ENCODE measurements around the gene PNLIPRP1. TPM values are rescaled to one million over a fixed set of nuclear protein-coding genes. Genes with fewer than 3 reads are reported as not detected.

PNLIPRP1 gene
- total and polyA plus RNA-seq, 12 donors: 0.24 to 1.5 (median 0.88) TPM; not detected in 7

- Histone ChIP-seq H3K4me1 (replicated peaks in 1 of 2) (no peaks in the 10 kb centered on the region), H3K27ac (no peak overlapping the region), H3K9me3 (replicated peaks in 1 of 3) (no peaks in the 10 kb centered on the region), H3K36me3 (replicated peaks in 1 of 2) (no peaks in the 10 kb centered on the region), H3K27me3 (no peaks in the 10 kb centered on the region), H3K4me3 (no peak overlapping the region)
- no peak for TF ChIP-seq POLR2A (IDR thresholded peaks at IDR 0.05)
- TF ChIP-seq, protein P1, sequence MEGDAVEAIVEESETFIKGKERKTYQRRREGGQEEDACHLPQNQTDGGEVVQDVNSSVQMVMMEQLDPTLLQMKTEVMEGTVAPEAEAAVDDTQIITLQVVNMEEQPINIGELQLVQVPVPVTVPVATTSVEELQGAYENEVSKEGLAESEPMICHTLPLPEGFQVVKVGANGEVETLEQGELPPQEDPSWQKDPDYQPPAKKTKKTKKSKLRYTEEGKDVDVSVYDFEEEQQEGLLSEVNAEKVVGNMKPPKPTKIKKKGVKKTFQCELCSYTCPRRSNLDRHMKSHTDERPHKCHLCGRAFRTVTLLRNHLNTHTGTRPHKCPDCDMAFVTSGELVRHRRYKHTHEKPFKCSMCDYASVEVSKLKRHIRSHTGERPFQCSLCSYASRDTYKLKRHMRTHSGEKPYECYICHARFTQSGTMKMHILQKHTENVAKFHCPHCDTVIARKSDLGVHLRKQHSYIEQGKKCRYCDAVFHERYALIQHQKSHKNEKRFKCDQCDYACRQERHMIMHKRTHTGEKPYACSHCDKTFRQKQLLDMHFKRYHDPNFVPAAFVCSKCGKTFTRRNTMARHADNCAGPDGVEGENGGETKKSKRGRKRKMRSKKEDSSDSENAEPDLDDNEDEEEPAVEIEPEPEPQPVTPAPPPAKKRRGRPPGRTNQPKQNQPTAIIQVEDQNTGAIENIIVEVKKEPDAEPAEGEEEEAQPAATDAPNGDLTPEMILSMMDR (IDR thresholded peaks at IDR 0.05): no peak
- intact Hi-C loops (cut with DNase I): no loop called here
- no peak for DNase-seq
- 81 to 84% (median 83%) methylated on average over 6 of the region's 6 CpGs for WGBS, 4 donors
These were observed 16.6 kb downstream of the PNLIPRP1 start for GRCh38 chr10:116607336-116607735.

DNA sequence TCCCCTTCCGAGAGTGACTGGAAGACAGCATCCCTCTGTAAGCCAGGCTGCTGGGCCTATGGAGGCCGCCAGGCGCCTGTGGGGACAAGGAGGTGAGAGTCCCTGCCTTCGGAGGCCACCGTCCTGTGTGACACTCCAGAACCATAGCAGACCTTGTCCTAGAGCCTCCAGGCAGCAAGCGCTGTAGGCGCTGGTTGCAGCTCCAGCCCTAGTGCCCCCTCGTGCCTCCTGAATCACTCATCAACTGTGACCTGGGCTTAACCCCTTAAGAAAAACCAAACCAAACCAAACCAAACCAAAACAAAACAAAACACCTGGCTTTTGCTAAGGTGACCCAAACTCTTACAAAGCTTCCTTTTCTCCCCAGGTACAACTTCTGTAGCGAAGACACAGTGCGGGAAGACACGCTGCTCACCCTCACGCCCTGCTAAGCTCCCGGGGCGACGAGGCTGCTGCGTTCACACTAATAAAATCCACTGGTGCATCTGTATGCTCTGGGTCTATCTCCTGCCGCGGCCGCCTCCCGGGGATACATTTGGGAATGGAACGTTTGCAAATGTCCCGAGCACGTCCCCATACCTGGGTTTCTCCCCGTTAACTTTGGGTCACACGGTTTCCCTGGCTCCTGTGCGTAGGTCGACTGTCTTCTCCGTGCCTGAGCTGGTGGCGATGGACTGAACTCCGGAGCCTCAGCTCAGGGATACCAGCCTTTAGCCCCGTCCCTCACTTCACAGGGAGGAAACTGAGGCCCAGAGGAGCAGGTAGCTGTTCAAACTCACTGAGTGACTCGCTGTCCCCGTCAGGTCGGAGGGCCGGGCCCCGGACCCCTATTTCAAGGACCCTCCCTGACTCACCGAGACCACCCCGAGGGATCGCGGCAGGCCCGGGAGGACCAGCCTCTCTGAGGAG lies 18.2 kb downstream of the PNLIPRP1 start:
- no peak for DNase-seq
- Histone ChIP-seq H3K27me3 (no peaks in the 10 kb centered on the region), H3K4me3 (peak overlapping the region in 1 of 4 donors; percentile 44), H3K27ac (no peak overlapping the region), H3K4me1 (replicated peaks in 1 of 2) (no peaks in the 10 kb centered on the region), H3K36me3 (replicated peaks in 1 of 2) (no peaks in the 10 kb centered on the region), H3K9me3 (replicated peaks in 1 of 3) (no peaks in the 10 kb centered on the region)
- WGBS, 4 donors: 44 to 79% (median 54%) methylated on average over 17 to 41 of the region's 41 CpGs
- intact Hi-C loops (cut with DNase I): no loop called here
- no peak for TF ChIP-seq POLR2A (IDR thresholded peaks at IDR 0.05)
- TF ChIP-seq, protein P1 (IDR thresholded peaks at IDR 0.05): no peak

DNA sequence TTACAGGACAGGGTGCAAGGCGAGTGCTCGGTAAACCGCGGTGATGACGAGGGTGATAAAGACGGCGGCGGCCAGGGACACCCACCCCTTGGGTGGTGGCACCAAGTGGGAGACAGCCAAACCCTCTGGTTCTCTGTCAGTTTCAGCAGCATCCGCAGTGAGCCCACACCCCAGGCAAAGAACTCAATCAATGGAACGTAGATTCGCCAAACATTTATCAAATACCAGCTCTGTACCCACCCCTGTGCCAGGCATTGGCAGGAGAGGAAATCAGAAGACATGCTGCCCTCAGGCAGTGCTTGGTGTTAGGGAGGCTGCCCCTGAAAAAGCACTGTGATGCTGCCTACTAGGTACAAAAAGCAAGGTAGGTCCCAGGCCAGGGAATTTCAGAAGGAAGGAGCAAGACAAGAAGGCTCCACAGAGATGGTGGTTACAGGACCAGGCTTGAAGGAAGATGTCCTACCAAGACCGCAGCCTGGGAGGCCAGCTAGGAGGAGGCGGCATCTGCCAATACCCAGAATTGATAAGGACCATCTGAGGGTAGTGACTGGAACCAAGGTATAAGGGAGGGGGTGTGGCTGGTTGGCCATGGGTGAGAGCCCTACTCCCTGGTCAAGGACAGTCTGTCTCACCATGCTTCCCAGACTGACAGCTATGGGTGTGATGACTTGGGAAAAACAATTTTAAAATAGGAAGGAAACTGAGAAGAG lies 19.8 kb downstream of the PNLIPRP1 start:
- intact Hi-C loops (cut with DNase I): no loop called here
- TF ChIP-seq, protein P1 (IDR thresholded peaks at IDR 0.05): no peak
- no peak for TF ChIP-seq POLR2A (IDR thresholded peaks at IDR 0.05)

GRCh38 chr10:116611153-116611545 lies 20.4 kb downstream of the PNLIPRP1 start:
- H3K36me3 ChIP-seq (replicated peaks in 1 of 2): no peaks in the 10 kb centered on the region
- TF ChIP-seq POLR2A (IDR thresholded peaks at IDR 0.05): no peak
- TF ChIP-seq, protein P1 (IDR thresholded peaks at IDR 0.05): no peak
- DNase-seq: no peak
- 68 to 82% (median 81%) methylated on average over 2 to 3 of the region's 3 CpGs for WGBS, 4 donors
- no peak overlapping the region for H3K27ac ChIP-seq
- no peaks in the 10 kb centered on the region for H3K27me3 ChIP-seq
- H3K9me3 ChIP-seq (replicated peaks in 1 of 3): no peaks in the 10 kb centered on the region
- no peaks in the 10 kb centered on the region for H3K4me1 ChIP-seq (replicated peaks in 1 of 2)
- no peak overlapping the region for H3K4me3 ChIP-seq
- intact Hi-C loops (cut with DNase I): no loop called here

More for the DNA sequence above, 19.8 kb downstream of the PNLIPRP1 start:
- 93 to 94% (median 94%) methylated on average over 13 of the region's 13 CpGs for WGBS, 4 donors
- H3K4me3 ChIP-seq: no peak overlapping the region
- no peaks in the 10 kb centered on the region for H3K27me3 ChIP-seq
- no peak overlapping the region for H3K27ac ChIP-seq
- no peaks in the 10 kb centered on the region for H3K4me1 ChIP-seq (replicated peaks in 1 of 2)
- no peak for DNase-seq
- no peaks in the 10 kb centered on the region for H3K36me3 ChIP-seq (replicated peaks in 1 of 2)
- no peaks in the 10 kb centered on the region for H3K9me3 ChIP-seq (replicated peaks in 1 of 3)
